IMR-90 (cell line): ENCODE results near the gene ATRAID. TPM values are rescaled to one million over a fixed set of nuclear protein-coding genes. Genes with fewer than 3 reads are reported as not detected.

Experiments
- ATAC-seq: fragments of 200-7000 bp; cut with Tn5 transposase; 2 replicates; pipeline ENCODE4 v1.9.1; 2020; ENCODE audit warnings: low read depth, mild to moderate bottlenecking, moderate library complexity
- BruUV-seq: library from RNA; stranded (reverse); fragments of 400-500 nt; replicated peaks from 2 replicates; lab custom pipeline; 2021; lab: Mats Ljungman, UMichigan
- CTCF ChIA-PET: fragments of 300-600 bp; formaldehyde crosslinking; extraction: SDS; loops from one replicate; lab custom pipeline; 2021; ENCODE audit warnings: antibody characterized with exemption; lab: Yijun Ruan, JAX
- POLR2A ChIA-PET: fragments of 300-600 bp; sonication (Branson Sonifier 250); formaldehyde crosslinking; loops from one replicate; lab custom pipeline; 2022; ENCODE audit warnings: antibody characterized with exemption; ENCODE audit not compliant: unreplicated experiment; lab: Charles Lee
- DNase-seq: peaks from one replicate; pipeline ENCODE4 v3.0.0; 2013
- H2AFZ ChIP-seq: replicated peaks from 2 replicates; pipeline ENCODE3; 2013; ENCODE audit warnings: low read length, mild to moderate bottlenecking; ENCODE audit not compliant: poor library complexity
- H2AK5ac ChIP-seq: 2 replicates; pipeline ENCODE4 v1.6.1; 2013; ENCODE audit warnings: low read depth, low read length, inconsistent platforms
- H2AK9ac ChIP-seq: replicated peaks from 2 replicates; pipeline ENCODE3; 2013; ENCODE audit warnings: mild to moderate bottlenecking, low read depth, low read length, moderate library complexity; ENCODE audit not compliant: poor library complexity
- H2BK120ac ChIP-seq: 2 replicates; pipeline ENCODE4 v1.6.1; 2013; ENCODE audit warnings: low read depth, low read length, inconsistent platforms
- H2BK15ac ChIP-seq: 3 replicates; pipeline ENCODE4 v1.6.1; 2013; ENCODE audit warnings: low read depth, low read length, inconsistent platforms
- H2BK20ac ChIP-seq: 2 replicates; pipeline ENCODE4 v1.6.1; 2013; ENCODE audit warnings: low read depth, mild to moderate bottlenecking, inconsistent platforms, low read length, moderate library complexity
- H2BK5ac ChIP-seq: 2 replicates; pipeline ENCODE4 v1.6.1; 2013; ENCODE audit warnings: mild to moderate bottlenecking, low read depth, low read length, inconsistent platforms; ENCODE audit not compliant: poor library complexity, severe bottlenecking
- H3K14ac ChIP-seq: replicated peaks from 2 replicates; pipeline ENCODE4 v1.6.1; 2013; ENCODE audit warnings: low read depth, low read length, inconsistent platforms
- H3K18ac ChIP-seq: 2 replicates; pipeline ENCODE4 v1.6.1; 2013; ENCODE audit warnings: low read depth, low read length, control low read depth
- H3K23ac ChIP-seq: 2 replicates; pipeline ENCODE4 v1.6.1; 2013; ENCODE audit warnings: low read depth, low read length, inconsistent platforms
- H3K27ac ChIP-seq: 2 replicates; pipeline ENCODE4 v1.5.1; 2013; ENCODE audit warnings: mild to moderate bottlenecking, control low read depth, low read length; ENCODE audit not compliant: insufficient read depth
- H3K27me3 ChIP-seq: 2 replicates; pipeline ENCODE4 v1.6.1; 2013; ENCODE audit warnings: low read length; ENCODE audit not compliant: control insufficient read depth, insufficient read depth
- H3K36me3 ChIP-seq: 2 replicates; pipeline ENCODE4 v1.6.1; 2013; ENCODE audit warnings: low read length, mixed read lengths; ENCODE audit not compliant: control insufficient read depth, insufficient read depth
- H3K4ac ChIP-seq: 2 replicates; pipeline ENCODE4 v1.6.1; 2013; ENCODE audit warnings: low read depth, low read length, inconsistent platforms
- H3K4me1 ChIP-seq: 2 replicates; pipeline ENCODE4 v1.6.1; 2013; ENCODE audit warnings: low read length, mixed read lengths; ENCODE audit not compliant: control insufficient read depth, insufficient read depth
- H3K4me2 ChIP-seq: 2 replicates; pipeline ENCODE4 v1.6.1; 2013; ENCODE audit warnings: low read depth, mild to moderate bottlenecking, control low read depth, low read length, moderate library complexity
- H3K4me3 ChIP-seq: 2 replicates; pipeline ENCODE4 v1.5.1; 2013; ENCODE audit warnings: low read depth, mild to moderate bottlenecking, control low read depth, low read length, moderate library complexity; ENCODE audit not compliant: insufficient read depth
- H3K56ac ChIP-seq: 2 replicates; pipeline ENCODE4 v1.6.1; 2013; ENCODE audit warnings: low read length, inconsistent platforms; ENCODE audit not compliant: insufficient read depth; ENCODE audit errors: extremely low read depth
- H3K79me1 ChIP-seq, 2 experiments: 2 replicates each; pipeline ENCODE4 v1.6.1; 2013; ENCODE audit warnings: low read length in 2 of 2, inconsistent platforms in 1 of 2, low read depth in 1 of 2
- H3K9ac ChIP-seq: 2 replicates; pipeline ENCODE4 v1.6.1; 2013; ENCODE audit warnings: low read depth, low read length, control low read depth
- H3K9me1 ChIP-seq: 2 replicates; pipeline ENCODE4 v1.6.1; 2013; ENCODE audit warnings: low read length, inconsistent platforms; ENCODE audit not compliant: insufficient read depth
- H3K9me3 ChIP-seq: 2 replicates; pipeline ENCODE4 v1.6.1; 2013; ENCODE audit warnings: low read length; ENCODE audit not compliant: control insufficient read depth, insufficient read depth
- H4K20me1 ChIP-seq: 2 replicates; pipeline ENCODE4 v1.6.1; 2013; ENCODE audit warnings: low read length, inconsistent platforms; ENCODE audit not compliant: insufficient read depth
- H4K5ac ChIP-seq: 2 replicates; pipeline ENCODE4 v1.6.1; 2013; ENCODE audit warnings: mild to moderate bottlenecking, low read depth, low read length, control low read depth
- H4K8ac ChIP-seq, 2 experiments: 2 replicates each; pipeline ENCODE4 v1.6.1; 2013; ENCODE audit warnings: low read depth in 2 of 2, low read length in 2 of 2, control low read depth in 1 of 2, inconsistent platforms in 1 of 2
- H4K91ac ChIP-seq: 2 replicates; pipeline ENCODE4 v1.6.1; 2013; ENCODE audit warnings: low read depth, low read length, inconsistent platforms; ENCODE audit not compliant: insufficient read depth
- BHLHE40 ChIP-seq: fragments of 150-350 bp; IDR thresholded peaks from 2 replicates; pipeline ENCODE4 v1.6.1; 2016; ENCODE audit warnings: mild to moderate bottlenecking, low read depth, low read length
- RAD21 ChIP-seq: IDR thresholded peaks from 2 replicates; pipeline ENCODE4 v1.6.1; 2012; ENCODE audit warnings: low read length, improper control_type of control experiment
- RCOR1 ChIP-seq: IDR thresholded peaks from 2 replicates; pipeline ENCODE4 v1.6.1; 2012; ENCODE audit warnings: mild to moderate bottlenecking, low read length, improper control_type of control experiment; ENCODE audit not compliant: insufficient replicate concordance
- WGBS, 2 experiments: methylation state at CpG; one replicate each; pipeline versions ENCODE4 v1.1.5 to v1.1.7; 2013; ENCODE audit warnings: missing lambda C conversion rate in 2 of 2; ENCODE audit not compliant: insufficient read length in 1 of 2; ENCODE audit errors: extremely low coverage in 2 of 2; 5-methylcytosine and 5-hydroxymethylcytosine counted together
- dilution Hi-C: fragments of 300-500 bp; cut with HindIII; formaldehyde crosslinking; loops from one replicate; pipeline ENCODE4 v1.14.3; 2018; ENCODE audit warnings: low sequenced_read_pairs; ENCODE audit not compliant: unreplicated experiment
- in situ Hi-C: fragments of 300-500 bp; cut with MboI; formaldehyde crosslinking; loops from 3 replicates; pipeline ENCODE4 v1.14.3; 2019; ENCODE audit warnings: low sequenced_read_pairs, inconsistent platforms, mixed read lengths
- intact Hi-C: fragments of 100-400 bp; cut with micrococcal nuclease; formaldehyde crosslinking; loops from 2 replicates; pipeline ENCODE4 v1.10.0; 2022
- polyA plus RNA-seq, 3 experiments: library from polyadenylated mRNA; depleted of rRNA; stranded (reverse); fragments of >200 nt; gene quantifications; 2 replicates each; pipeline ENCODE4 v1.2.3, GENCODE V29; 2012; ENCODE audit warnings: low replicate concordance in 1 of 3
- total RNA-seq: library from RNA; depleted of rRNA; stranded (reverse); fragments of >200 nt; gene quantifications from 2 replicates; pipeline ENCODE4 v1.2.3, GENCODE V29; 2012

Gene ATRAID
- total and polyA plus RNA-seq, 2 of the 4 experiments (the other 2 are of a cell fraction), result 138 to 173 TPM

DNA sequence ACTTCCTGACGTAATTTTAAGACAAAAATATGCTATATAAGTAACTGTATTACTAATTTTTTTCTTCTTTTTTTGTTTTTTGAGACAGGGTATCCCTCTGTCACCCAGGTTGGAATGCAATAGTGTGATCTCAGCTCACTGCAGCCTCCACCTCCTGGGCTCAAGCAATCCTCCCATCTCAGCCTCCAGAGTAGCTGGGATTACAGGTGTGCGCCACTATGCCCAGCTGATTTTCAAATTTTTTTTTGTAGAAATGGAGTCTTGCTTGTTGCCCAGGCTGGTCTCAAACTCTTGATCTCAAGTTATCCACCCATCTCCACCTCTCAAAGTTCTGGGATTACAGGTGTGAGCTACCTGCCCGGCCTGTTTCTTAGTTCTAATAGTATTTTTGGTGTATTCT lies 33.4 kb upstream of the ATRAID start (continued):
- TF ChIP-seq BHLHE40, result no peak

DNA sequence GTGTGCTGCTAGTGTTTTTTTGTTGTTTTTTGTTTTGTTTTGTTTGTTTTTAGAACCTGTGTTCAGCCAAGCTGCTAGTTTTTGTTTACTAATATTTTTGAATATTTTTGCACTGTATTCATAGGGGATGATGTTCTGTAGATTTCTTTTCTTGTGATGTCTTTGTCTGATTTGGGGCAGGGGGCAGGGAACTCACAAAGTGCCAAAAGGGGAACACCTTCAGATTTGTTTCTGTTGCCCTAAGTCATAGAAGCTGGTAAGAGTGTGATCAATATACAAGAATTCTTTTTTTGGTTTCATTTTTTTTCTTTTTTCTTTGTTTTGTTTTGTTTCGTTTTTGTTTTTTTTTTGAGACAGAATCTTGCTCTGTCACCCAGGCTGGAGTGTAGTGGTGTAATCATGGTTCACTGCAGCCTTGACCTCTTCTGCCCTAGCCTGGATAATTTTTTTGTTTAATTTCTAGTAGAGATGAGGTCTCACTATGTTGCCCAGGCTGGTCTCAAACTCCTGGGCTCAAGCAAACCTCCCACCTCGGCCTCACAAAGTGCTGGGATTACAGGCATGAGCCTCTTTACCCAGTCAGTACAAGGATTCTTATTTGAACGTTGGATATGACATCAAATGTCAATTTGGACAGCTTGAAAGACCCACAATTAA lies 32.4 kb upstream of the ATRAID start:
- H3K14ac ChIP-seq, result no peak overlapping the region
- in situ Hi-C loops (no loop called here), dilution Hi-C loops (no loop called here), intact Hi-C loops (no loop called here)
- DNase-seq, result no peak
- peaks cover 9% of the 10 kb centered on the region for H3K4me1 ChIP-seq
- no peak for ATAC-seq
- H2BK120ac ChIP-seq, result no peak overlapping the region; the same call in none of the 2 replicates
- no peak overlapping the region for H3K4me2 ChIP-seq
- TF ChIP-seq RAD21 (no peak), RCOR1 (no peak)
- no peak overlapping the region for H3K27ac ChIP-seq
- no peak overlapping the region for H4K91ac ChIP-seq
- H3K9me1 ChIP-seq, result peaks cover 7% of the 10 kb centered on the region; the same call in 1 of the 2 replicates
- H3K4me3 ChIP-seq, result no peak overlapping the region
- POLR2A ChIA-PET, result no interaction called here
- H4K5ac ChIP-seq, result no peak overlapping the region
- no peak overlapping the region for H2AFZ ChIP-seq
- no peak overlapping the region for H3K56ac ChIP-seq
- peaks cover 21% of the 10 kb centered on the region for H3K27me3 ChIP-seq
- no CpG with 5 or more reads among the region's 3 CpGs for WGBS, 2 experiments
- peaks cover 2% of the 10 kb centered on the region; the same call in 1 of the 2 replicates for H3K9me3 ChIP-seq
- no peak overlapping the region for H2BK5ac ChIP-seq
- no peaks in the 10 kb centered on the region for H3K36me3 ChIP-seq
- no peak overlapping the region for H3K23ac ChIP-seq
- no peak overlapping the region for H2AK5ac ChIP-seq
- no TSS peak for BruUV-seq
- no peaks in the 10 kb centered on the region for H4K20me1 ChIP-seq
- H4K8ac ChIP-seq, result 0 out of 4 replicates have a peak overlapping the region, but pooled peaks of 1 of the 2 experiments have one; percentile 14
- 0 out of 2 replicates have a peak overlapping the region, but pooled peaks have one; percentile 30 for H3K4ac ChIP-seq
- H2BK20ac ChIP-seq, result peak overlapping the region; percentile 59; the same call in 1 of the 2 replicates
- H2AK9ac ChIP-seq, result no peak overlapping the region
- CTCF ChIA-PET, result interaction anchor here (1.0 to 1.1 kb wide), 2 partner anchors 10 to 128 kb away, joined by 3 read pairs; partner anchors contain the start of gene AGBL5
- H3K18ac ChIP-seq, result no peak overlapping the region; the same call in 1 of the 2 replicates
- no peaks in the 10 kb centered on the region for H3K79me1 ChIP-seq
- no peak overlapping the region for H3K9ac ChIP-seq
- no peak overlapping the region; the same call in 2 of the 3 replicates for H2BK15ac ChIP-seq
